GM23248 (cell line): Measurements from ENCODE around the gene RASA3. TPM values are rescaled to one million over a fixed set of nuclear protein-coding genes. Genes with fewer than 3 reads are reported as not detected.

Experiments
- DNase-seq: peaks from one replicate; pipeline ENCODE4 v3.0.0-alpha.2; 2015
- H2AFZ ChIP-seq: fragments of 200-600 bp; sonication (generic); 2 replicates; pipeline ENCODE4 v1.6.1; 2016; ENCODE audit warnings: antibody characterized with exemption
- H3F3A ChIP-seq: fragments of 200-600 bp; sonication (generic); 2 replicates; pipeline ENCODE4 v1.6.1; 2016; ENCODE audit warnings: mild to moderate bottlenecking, antibody characterized with exemption, mixed run types; ENCODE audit not compliant: insufficient read depth
- H3K27ac ChIP-seq: fragments of 200-600 bp; sonication (generic); 2 replicates; pipeline ENCODE4 v1.5.1; 2016; ENCODE audit warnings: mild to moderate bottlenecking
- H3K27me3 ChIP-seq: fragments of 200-600 bp; sonication (generic); replicated peaks from 2 replicates; pipeline ENCODE4 v1.6.1; 2016; ENCODE audit warnings: mild to moderate bottlenecking; ENCODE audit not compliant: insufficient read depth
- H3K36me3 ChIP-seq: fragments of 200-600 bp; sonication (generic); 2 replicates; pipeline ENCODE4 v1.6.1; 2016; ENCODE audit warnings: low read depth, mild to moderate bottlenecking
- H3K4me1 ChIP-seq: fragments of 200-600 bp; sonication (generic); 2 replicates; pipeline ENCODE4 v1.6.1; 2016; ENCODE audit warnings: mild to moderate bottlenecking; ENCODE audit not compliant: insufficient read depth
- H3K4me2 ChIP-seq: fragments of 200-600 bp; sonication (generic); one replicate; pipeline ENCODE4 v1.6.1; 2016; ENCODE audit warnings: mild to moderate bottlenecking; ENCODE audit not compliant: unreplicated experiment
- H3K4me3 ChIP-seq: fragments of 200-600 bp; sonication (generic); 2 replicates; pipeline ENCODE4 v1.5.1; 2016; ENCODE audit warnings: mild to moderate bottlenecking
- H3K79me2 ChIP-seq: fragments of 200-600 bp; sonication (generic); 2 replicates; pipeline ENCODE4 v1.6.1; 2016; ENCODE audit warnings: mild to moderate bottlenecking; ENCODE audit not compliant: insufficient read depth
- H3K9ac ChIP-seq: fragments of 200-600 bp; sonication (generic); 2 replicates; pipeline ENCODE4 v1.6.1; 2016; ENCODE audit warnings: mild to moderate bottlenecking
- H3K9me2 ChIP-seq: fragments of 200-600 bp; sonication (generic); 2 replicates; pipeline ENCODE4 v1.6.1; 2016; ENCODE audit warnings: mixed run types, mild to moderate bottlenecking, moderate library complexity; ENCODE audit not compliant: insufficient read depth
- H3K9me3 ChIP-seq: fragments of 200-600 bp; sonication (generic); one replicate; pipeline ENCODE4 v1.6.1; 2017; ENCODE audit warnings: low read depth
- H4K20me1 ChIP-seq: fragments of 200-600 bp; sonication (generic); 2 replicates; pipeline ENCODE4 v1.6.0; 2016; ENCODE audit not compliant: insufficient read depth
- EZH2 ChIP-seq: fragments of 200-600 bp; sonication (generic); IDR thresholded peaks from 2 replicates; pipeline ENCODE4 v1.6.1; 2018; ENCODE audit warnings: antibody characterized with exemption, mild to moderate bottlenecking; ENCODE audit not compliant: insufficient read depth, poor library complexity, severe bottlenecking
- EZH2phosphoT487 ChIP-seq: fragments of 200-600 bp; sonication (generic); IDR thresholded peaks from 2 replicates; pipeline ENCODE4 v1.6.1; 2018; ENCODE audit warnings: antibody characterized with exemption, moderate library complexity, mild to moderate bottlenecking, low read depth; ENCODE audit not compliant: insufficient read depth
- WGBS, 2 experiments: methylation state at CpG; one replicate each; pipeline ENCODE4 v1.1.6; 2015 to 2017; ENCODE audit warnings: low lambda C conversion rate in 2 of 2, low coverage in 1 of 2; ENCODE audit errors: missing lambda C conversion rate in 2 of 2; 5-methylcytosine and 5-hydroxymethylcytosine counted together
- in situ Hi-C: fragments of 300-500 bp; cut with MboI; formaldehyde crosslinking; loops from 2 replicates; pipeline ENCODE4 v1.15.0; 2020
- polyA plus RNA-seq: library from polyadenylated mRNA; unstranded; fragments of >200 nt; fragmentation: Nextera tagmentation; extraction: Ambion mirVana; gene quantifications from 2 replicates; pipeline ENCODE4 v1.2.1, GENCODE V29; 2016
- total RNA-seq: library from RNA; depleted of rRNA; stranded (reverse); fragments of >200 nt; shearing (Covaris generic); gene quantifications from 2 replicates; pipeline ENCODE4 v1.2.3, GENCODE V29; 2014

Gene RASA3
- total and polyA plus RNA-seq, 2 experiments from 2014 or later, result 34.3 to 36.7 TPM

GRCh38 chr13:113939944-113940297, 192.5 kb downstream of the RASA3 start:
- no peak for DNase-seq
- in situ Hi-C loops, result no loop called here
- TF ChIP-seq EZH2, result no peak
- no peak for TF ChIP-seq EZH2phosphoT487
- H3K9me2 ChIP-seq, result no peaks in the 10 kb centered on the region
- no peaks in the 10 kb centered on the region for H3K27me3 ChIP-seq
- H3K36me3 ChIP-seq, result no peaks in the 10 kb centered on the region
- no peak overlapping the region for H3K27ac ChIP-seq
- no peaks in the 10 kb centered on the region for H3K9me3 ChIP-seq
- H3K79me2 ChIP-seq, result no peaks in the 10 kb centered on the region
- H3K9ac ChIP-seq, result no peak overlapping the region
- 83 to 85% methylated on average over 16 of the region's 16 CpGs for WGBS, 2 experiments
- H3F3A ChIP-seq, result no peaks in the 10 kb centered on the region
- no peak overlapping the region for H3K4me3 ChIP-seq
- no peak overlapping the region for H2AFZ ChIP-seq
- H3K4me2 ChIP-seq, result no peak overlapping the region
- no peaks in the 10 kb centered on the region for H4K20me1 ChIP-seq
- H3K4me1 ChIP-seq, result no peaks in the 10 kb centered on the region

- Histone ChIP-seq H3K9ac (no peak overlapping the region), H3K4me3 (no peak overlapping the region), H3F3A (no peaks in the 10 kb centered on the region), H3K9me2 (no peaks in the 10 kb centered on the region), H3K36me3 (no peaks in the 10 kb centered on the region), H2AFZ (no peak overlapping the region), H4K20me1 (no peaks in the 10 kb centered on the region), H3K27ac (no peak overlapping the region), H3K4me1 (no peaks in the 10 kb centered on the region), H3K9me3 (no peaks in the 10 kb centered on the region), H3K27me3 (no peaks in the 10 kb centered on the region), H3K79me2 (no peaks in the 10 kb centered on the region), H3K4me2 (no peak overlapping the region)
- WGBS, 2 experiments, result 61 to 65% methylated on average over 21 to 26 of the region's 28 CpGs
- TF ChIP-seq EZH2 (no peak), EZH2phosphoT487 (no peak)
- in situ Hi-C loops, result no loop called here
- no peak for DNase-seq
Measured at GRCh38 chr13:113939129-113939943, 193.1 kb downstream of the RASA3 start.

DNA sequence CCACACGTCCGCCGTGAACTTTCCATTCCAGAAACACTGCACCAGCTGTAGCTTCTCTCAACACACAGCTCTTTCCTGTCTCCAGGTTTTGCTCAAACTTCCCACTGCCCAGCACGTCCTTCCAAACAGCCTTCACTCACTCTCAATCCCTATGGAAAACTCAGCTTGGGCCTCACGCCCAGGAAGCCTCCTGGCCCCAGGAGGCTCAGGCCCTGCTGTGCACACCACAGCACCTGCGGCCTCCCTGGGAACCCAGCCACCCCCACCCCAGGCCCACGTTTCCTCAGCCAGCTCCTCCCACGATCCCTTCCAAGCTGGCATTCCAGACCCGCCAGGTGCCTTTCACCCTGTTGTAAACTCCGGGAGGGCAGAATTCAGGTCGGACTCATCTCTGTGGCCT, 193.7 kb downstream of the RASA3 start:
- Histone ChIP-seq H3K27me3 (no peaks in the 10 kb centered on the region), H4K20me1 (no peaks in the 10 kb centered on the region), H3F3A (no peaks in the 10 kb centered on the region), H3K4me1 (no peaks in the 10 kb centered on the region), H2AFZ (no peak overlapping the region), H3K79me2 (no peaks in the 10 kb centered on the region), H3K9me3 (no peaks in the 10 kb centered on the region), H3K4me3 (no peak overlapping the region), H3K9ac (no peak overlapping the region), H3K4me2 (no peak overlapping the region), H3K27ac (no peak overlapping the region), H3K9me2 (no peaks in the 10 kb centered on the region), H3K36me3 (no peaks in the 10 kb centered on the region)
- no peak for TF ChIP-seq EZH2
- no peak for DNase-seq
- 90 to 95% methylated on average over 11 of the region's 11 CpGs for WGBS, 2 experiments
- in situ Hi-C loops, result no loop called here

DNA sequence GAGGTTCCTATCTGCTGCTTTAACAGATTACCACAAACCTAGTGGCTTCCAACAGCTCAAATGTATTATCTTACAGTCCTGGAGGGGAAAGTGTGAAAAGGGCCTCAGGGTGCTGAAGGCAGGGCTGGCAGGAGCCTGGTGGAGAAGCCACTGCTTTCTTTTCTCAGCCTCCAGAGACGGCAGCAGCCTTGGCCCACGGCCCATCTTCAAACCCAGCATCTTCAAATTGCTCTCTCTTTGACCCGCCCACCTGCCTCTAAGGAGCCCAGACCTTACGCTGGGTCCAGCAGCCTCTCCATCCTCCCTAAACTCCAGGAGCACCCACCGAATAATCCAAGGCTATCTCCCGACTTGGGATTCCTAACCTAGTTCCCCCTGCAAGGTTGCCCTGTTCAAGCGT, 194.2 kb downstream of the RASA3 start:
- 64 to 69% methylated on average over 6 to 7 of the region's 7 CpGs for WGBS, 2 experiments
- Histone ChIP-seq H3K27ac (no peak overlapping the region), H3K4me3 (no peak overlapping the region), H3K9ac (no peak overlapping the region), H3K4me2 (no peak overlapping the region), H3K27me3 (no peaks in the 10 kb centered on the region), H4K20me1 (no peaks in the 10 kb centered on the region), H3K4me1 (no peaks in the 10 kb centered on the region), H3K79me2 (no peaks in the 10 kb centered on the region), H3K9me3 (no peaks in the 10 kb centered on the region), H3F3A (no peaks in the 10 kb centered on the region), H3K36me3 (no peaks in the 10 kb centered on the region), H3K9me2 (no peaks in the 10 kb centered on the region), H2AFZ (no peak overlapping the region)
- in situ Hi-C loops, result no loop called here
- DNase-seq, result no peak
- no peak for TF ChIP-seq EZH2
- TF ChIP-seq EZH2phosphoT487, result no peak
